ENCODE results near the gene ZNF135. TPM values are rescaled to one million over a fixed set of nuclear protein-coding genes. Genes with fewer than 3 reads are reported as not detected.
A peak's percentile ranks its signal among the peaks of the same experiment; 100 is the strongest.

ZNF135 gene
- polyA plus RNA-seq (2011; rRNA removed) (6.4 and 6.6 TPM in 2 replicates), polyA minus RNA-seq (2011; rRNA and poly(A)+ RNA removed) (6.6 and 8.1 TPM in 2 replicates)

- Histone ChIP-seq H3K9me3 (ENCODE audit: control insufficient read depth, insufficient read depth, low read length) (peaks cover 87% of the 10 kb centered on the region), H3K4me3 (ENCODE audit: low read depth, low read length) (peak within 1 kb of the TSS; percentile 56), H3K27me3 (ENCODE audit: control insufficient read depth, insufficient read depth, low read length) (peaks cover 2% of the 10 kb centered on the region), H3K27ac (ENCODE audit: low read depth, low read length) (peak within 1 kb of the TSS; percentile 65)
- ChIA-PET POLR2A (interaction anchor here (0.5 to 2.4 kb wide), 4 partner anchors 48 to 173 kb away, joined by 3 to 11 read pairs (median 5); partner anchors contain the start of gene ZNF606), CTCF (no interaction called here)
- DNase-seq (ENCODE audit: low read depth, low spot score), result peak; percentile 18
- no peak for TF ChIP-seq CTCF (IDR thresholded peaks at IDR 0.05; ENCODE audit: low read depth, low read length)
Observed at GRCh38 chr19:58059003-58059670, at the start of gene ZNF135. Gene ZNF135, plus strand, starts transcription at chr19:58059282. Its CDS starts 721 bp downstream, at chr19:58060003.

DNA sequence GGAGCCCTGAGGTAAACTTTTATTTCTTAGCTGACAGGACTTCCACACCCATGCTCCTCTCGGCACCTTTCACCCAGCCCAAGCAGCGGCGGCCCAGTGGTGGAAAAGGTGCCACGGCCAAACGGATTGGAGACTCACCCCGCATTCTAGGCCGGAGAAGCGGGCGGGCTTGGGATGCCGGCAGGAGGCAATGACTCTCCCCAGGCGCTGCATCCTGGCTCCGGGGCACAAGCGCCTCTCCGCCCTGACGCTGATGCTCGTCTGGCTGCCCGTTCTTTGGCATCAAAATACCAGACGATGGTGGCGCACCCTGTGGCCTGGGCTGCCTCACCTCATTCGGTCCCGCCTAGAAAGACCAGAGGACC lies 49.8 kb upstream of the ZNF135 start:
- DNase-seq (ENCODE audit: low read depth, low spot score), result no peak
- peak overlapping the region; percentile 53 for H3K4me3 ChIP-seq (ENCODE audit: low read depth, low read length)
- TF ChIP-seq CTCF (IDR thresholded peaks at IDR 0.05; ENCODE audit: low read depth, low read length), result no peak
- ChIA-PET CTCF (no interaction called here), POLR2A (no interaction called here)
- H3K9me3 ChIP-seq (ENCODE audit: control insufficient read depth, insufficient read depth, low read length), result peaks cover 84% of the 10 kb centered on the region
- H3K27me3 ChIP-seq (ENCODE audit: control insufficient read depth, insufficient read depth, low read length), result no peaks in the 10 kb centered on the region
- peak overlapping the region; percentile 21 for H3K27ac ChIP-seq (ENCODE audit: low read depth, low read length)

DNA sequence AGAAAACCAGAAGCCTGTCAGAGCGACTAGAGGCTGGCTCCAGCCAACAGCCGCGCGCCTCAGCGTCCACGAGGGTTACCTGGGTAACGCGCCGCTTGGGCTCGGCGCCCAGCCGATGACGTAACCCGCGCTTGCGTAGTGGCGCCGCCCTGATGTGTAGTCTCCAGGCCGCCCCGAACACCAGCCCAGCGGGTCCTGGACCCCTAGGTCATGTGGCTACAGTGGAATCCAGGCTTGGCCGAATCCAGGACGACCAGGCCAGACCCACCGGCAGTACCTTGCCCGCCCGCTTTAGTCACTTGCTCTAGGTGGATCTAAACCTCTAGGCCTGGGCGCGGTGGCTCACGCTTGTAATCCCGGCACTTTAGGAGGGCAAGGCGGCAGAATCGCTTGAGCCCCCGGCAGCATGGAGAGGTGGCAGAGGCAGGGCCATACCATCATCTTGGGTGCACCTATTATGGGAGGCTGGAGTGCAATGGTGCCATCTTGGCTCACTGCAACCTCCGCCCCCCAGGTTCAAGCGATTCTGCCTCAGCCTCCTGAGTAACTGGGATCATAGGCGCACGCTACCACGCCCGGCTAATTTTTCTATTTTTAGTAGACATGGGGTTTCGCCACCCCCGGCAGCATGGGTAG lies 49.3 kb upstream of the ZNF135 start:
- H3K9me3 ChIP-seq (ENCODE audit: control insufficient read depth, insufficient read depth, low read length), result peaks cover 83% of the 10 kb centered on the region
- CTCF ChIA-PET, result no interaction called here
- peak overlapping the region; percentile 21 for H3K27ac ChIP-seq (ENCODE audit: low read depth, low read length)
- peak; percentile 41 for DNase-seq (ENCODE audit: low read depth, low spot score)
- no peaks in the 10 kb centered on the region for H3K27me3 ChIP-seq (ENCODE audit: control insufficient read depth, insufficient read depth, low read length)
- peak overlapping the region; percentile 53 for H3K4me3 ChIP-seq (ENCODE audit: low read depth, low read length)
- POLR2A ChIA-PET, result no interaction called here
- no peak for TF ChIP-seq CTCF (IDR thresholded peaks at IDR 0.05; ENCODE audit: low read depth, low read length)

GRCh38 chr19:58010507-58010906 lies 48.6 kb upstream of the ZNF135 start:
- no peak for DNase-seq (ENCODE audit: low read depth, low spot score)
- Histone ChIP-seq H3K9me3 (ENCODE audit: control insufficient read depth, insufficient read depth, low read length) (peaks cover 81% of the 10 kb centered on the region), H3K27ac (ENCODE audit: low read depth, low read length) (no peak overlapping the region), H3K4me3 (ENCODE audit: low read depth, low read length) (no peak overlapping the region), H3K27me3 (ENCODE audit: control insufficient read depth, insufficient read depth, low read length) (no peaks in the 10 kb centered on the region)
- ChIA-PET CTCF (no interaction called here), POLR2A (interaction anchor here (0.7 kb wide), 1 partner anchor 49 kb away, joined by 3 read pairs; the partner anchor contains the start of gene ZNF135)
- no peak for TF ChIP-seq CTCF (IDR thresholded peaks at IDR 0.05; ENCODE audit: low read depth, low read length)

GRCh38 chr19:58014141-58014540 lies 44.9 kb upstream of the ZNF135 start:
- ChIA-PET CTCF (no interaction called here), POLR2A (no interaction called here)
- Histone ChIP-seq H3K9me3 (ENCODE audit: control insufficient read depth, insufficient read depth, low read length) (peaks cover 68% of the 10 kb centered on the region), H3K4me3 (ENCODE audit: low read depth, low read length) (no peak overlapping the region), H3K27me3 (ENCODE audit: control insufficient read depth, insufficient read depth, low read length) (no peaks in the 10 kb centered on the region), H3K27ac (ENCODE audit: low read depth, low read length) (no peak overlapping the region)
- DNase-seq (ENCODE audit: low read depth, low spot score), result no peak
- TF ChIP-seq CTCF (IDR thresholded peaks at IDR 0.05; ENCODE audit: low read depth, low read length), result no peak
